Stimulated activated CD4-positive, alpha-beta T cell treated with anti-CD3 and anti-CD28 coated beads, Interleukin-15, amount 100 ng/mL, for 24 hours (primary cell): ENCODE results near the gene TMEM156.
A peak's percentile ranks its signal among the peaks of the same experiment; 100 is the strongest.
"Not testable (repeated sequence)": the region's sequence is repeated elsewhere in the genome, so short reads cannot be mapped to it uniquely, and the experiment has no call there.

Experiments
- DNase-seq: peaks from one replicate; pipeline ENCODE4 v3.0.0-alpha.2; 2020

The TMEM156 gene

GRCh38 chr4:38988353-38988752 lies 43.9 kb downstream of the TMEM156 start:
- not testable (repeated sequence) for DNase-seq

- no peak for DNase-seq
Measured at GRCh38 chr4:38987491-38987890, 44.7 kb downstream of the TMEM156 start.

DNA sequence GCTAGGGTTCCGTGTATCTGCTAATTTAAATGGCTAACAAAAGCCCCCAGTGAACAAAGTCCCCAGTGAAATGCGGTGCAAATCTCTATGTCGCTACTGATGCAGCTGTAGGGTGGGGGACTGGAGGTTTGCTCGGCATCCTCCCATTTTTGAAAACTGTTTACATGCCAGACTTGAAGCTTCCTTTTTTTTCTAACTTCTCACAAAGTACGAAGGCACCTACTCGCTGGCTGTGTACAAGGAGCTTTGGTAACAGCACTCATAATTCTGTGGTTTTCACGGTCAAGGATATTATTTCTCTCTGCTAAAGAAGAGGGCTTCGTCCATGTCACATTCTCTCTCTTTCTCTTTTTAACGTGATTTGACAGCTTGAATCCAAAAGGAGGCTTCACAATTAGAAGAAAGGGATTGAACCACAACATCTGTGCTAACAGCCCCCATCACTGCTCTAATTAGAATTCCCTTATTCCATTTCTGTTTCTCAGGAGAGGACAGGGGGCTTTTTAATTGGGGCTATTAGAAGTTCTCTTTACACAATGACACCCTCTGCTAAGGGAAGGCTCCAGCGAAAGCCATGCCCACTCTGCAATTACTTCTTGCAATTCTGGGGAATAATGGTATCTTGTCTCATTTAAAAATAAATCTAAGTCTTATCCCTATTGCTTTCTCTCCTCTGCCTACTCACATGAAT lies 46.7 kb downstream of the TMEM156 start:
- DNase-seq = no peak

DNA sequence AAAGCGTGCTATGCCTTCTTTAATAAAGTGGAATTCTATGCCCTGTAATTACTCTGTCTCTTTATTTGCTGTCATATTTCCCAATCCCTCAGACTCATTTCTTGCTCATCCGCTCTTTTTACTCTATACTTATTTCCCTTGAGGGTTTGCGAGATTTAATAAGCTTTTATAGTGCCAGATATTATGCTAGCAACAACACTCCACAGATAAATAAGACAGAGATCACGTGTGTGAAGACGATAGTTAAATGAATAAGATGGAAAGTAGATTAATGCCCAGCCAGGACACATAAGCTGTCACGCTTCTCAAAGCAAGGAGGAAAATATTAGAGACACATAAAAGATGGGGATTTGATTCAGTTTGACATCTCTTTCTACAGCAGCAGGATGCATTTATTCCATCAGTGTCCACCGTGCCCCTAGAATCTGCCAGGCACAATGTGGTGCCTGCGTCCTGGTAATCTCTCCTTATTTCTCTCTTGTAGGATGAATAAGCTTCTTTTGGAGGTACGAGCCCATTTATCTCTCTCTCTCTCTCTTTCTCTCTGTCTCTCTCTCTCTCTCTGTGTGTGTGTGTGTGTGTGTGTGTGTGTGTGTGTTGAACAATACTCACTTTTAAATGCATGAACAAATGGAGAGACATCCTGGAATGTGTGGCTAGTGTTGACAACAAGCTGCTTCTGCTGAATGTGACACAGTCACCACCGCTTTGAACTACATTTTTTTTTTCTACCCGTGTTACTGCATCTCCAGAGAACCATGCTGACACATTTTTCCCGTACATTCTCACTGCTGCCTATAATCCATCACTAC lies 48.2 kb downstream of the TMEM156 start:
- DNase-seq = peak; percentile 18

GRCh38 chr4:38983291-38983690 lies 48.9 kb downstream of the TMEM156 start:
- DNase-seq = no peak

DNA sequence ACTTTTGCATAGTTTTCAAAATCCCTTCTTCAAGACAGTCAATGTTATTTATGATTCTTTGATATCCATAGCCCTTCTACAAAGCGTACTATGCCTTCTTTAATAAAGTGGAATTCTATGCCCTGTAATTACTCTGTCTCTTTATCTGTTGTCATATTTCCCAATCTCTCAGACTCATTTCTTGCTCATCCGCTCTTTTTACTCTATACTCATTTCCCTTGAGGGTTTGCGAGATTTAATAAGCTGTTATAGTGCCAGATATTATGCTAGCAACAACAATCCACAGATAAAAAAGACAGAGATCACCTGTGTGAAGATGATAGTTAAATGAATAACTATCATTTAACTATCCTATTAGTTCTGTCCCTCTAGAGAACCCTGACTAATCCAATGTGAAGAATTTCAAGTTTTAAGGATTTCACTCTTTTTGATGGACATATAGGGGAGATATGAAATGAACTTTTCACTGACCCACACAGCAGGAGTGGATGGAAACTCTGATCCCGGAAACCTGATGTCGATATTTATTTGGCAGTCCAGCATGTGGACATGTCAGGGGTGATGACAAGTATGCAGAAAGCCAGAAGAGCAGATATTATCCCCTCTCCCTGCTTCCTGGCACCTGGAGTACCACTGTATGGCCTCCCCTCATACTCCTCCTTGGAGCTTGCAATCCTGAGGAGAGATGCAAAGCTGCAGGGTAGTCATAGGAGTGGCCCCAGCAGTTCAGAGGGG lies 49.7 kb downstream of the TMEM156 start:
- DNase-seq = no peak

DNA sequence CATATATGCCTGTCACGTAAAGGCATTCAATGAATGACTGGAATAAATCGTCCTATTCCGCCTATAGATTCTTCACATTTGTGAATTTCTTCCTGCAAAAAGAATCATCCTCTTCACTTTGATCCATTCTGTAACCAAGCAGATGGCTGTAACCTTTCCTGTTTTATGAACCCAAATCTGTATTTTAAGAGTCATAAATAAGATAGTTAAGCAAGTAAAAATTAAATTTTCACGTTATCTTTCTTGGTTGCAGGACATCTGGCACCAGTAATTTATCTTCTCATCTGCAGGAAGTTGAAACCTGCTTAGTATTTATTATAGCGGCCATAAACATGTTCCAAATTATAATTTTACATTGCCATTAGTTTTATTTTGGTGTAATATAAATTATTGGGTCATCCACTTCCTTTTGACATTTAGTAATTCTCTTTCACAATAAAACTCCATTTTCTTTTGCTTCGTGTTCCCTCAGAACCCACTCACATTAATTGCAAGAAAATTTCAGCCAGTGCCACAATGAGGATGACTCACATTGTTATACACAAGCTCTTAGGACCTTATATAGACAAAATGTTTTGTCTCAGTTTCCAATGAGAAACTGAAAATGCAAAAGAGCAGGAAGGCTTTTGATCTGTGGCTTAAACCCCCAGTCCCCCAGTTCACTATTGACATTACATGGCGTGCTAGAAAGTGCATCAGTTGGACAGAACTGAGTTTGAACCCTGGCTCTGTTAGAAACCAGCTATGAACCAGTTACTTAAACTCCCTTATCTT lies 51.1 kb downstream of the TMEM156 start:
- peak; percentile 24 for DNase-seq

DNA sequence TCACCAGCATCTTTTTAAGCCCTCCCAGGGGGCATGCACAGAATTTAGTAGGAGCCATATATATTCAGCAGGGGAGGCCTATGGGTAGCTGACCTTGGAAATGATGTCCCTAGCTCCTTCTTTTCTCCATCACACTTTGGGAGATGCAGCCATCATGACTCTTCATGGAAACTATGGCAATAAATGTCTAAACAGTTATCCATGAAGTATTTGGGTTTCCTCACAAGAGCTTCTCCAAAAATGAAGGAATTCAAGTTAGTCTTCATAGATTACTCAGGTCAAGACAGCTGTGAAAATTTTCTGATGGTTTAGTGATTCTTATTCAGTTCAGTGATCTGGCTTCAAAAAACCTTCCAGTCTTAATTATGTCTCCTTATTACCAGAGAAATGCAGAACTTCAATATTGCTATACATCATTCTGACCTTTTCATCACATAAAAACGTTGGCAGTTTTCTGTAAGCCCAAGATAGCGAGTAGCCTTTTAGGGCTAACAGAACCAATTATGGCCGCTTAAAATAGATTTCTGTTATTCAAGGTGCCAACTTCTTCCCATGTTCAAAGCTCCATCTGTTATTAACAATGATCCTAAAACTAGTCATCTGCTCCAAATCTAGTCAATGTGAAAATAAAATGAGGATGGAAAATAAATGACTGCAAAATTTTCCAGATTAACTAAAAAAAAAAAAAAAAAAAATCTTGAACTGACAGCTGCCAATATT lies 52.5 kb downstream of the TMEM156 start:
- no peak for DNase-seq

DNA sequence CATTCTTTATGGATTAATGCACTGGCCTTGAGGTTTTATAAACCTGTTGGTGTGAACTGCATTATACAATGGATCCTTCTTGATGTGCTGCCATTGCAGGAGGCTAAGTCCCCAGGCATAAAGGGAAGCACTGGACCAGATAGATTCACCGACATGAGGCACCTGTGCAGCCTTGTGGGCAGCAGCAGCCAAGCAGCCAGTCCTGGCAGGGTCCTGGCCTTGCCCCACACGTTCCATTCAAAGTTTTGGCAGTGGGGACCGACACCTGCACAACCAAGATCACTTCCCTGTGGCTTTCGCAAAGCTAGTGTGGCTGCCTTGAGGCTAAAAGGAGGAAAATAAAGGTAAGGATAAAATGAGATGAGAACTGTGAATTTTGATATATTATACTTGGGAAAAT lies 53.1 kb downstream of the TMEM156 start:
- no peak for DNase-seq

- no peak for DNase-seq
Measured at GRCh38 chr4:38976308-38976707, 55.9 kb downstream of the TMEM156 start.

DNA sequence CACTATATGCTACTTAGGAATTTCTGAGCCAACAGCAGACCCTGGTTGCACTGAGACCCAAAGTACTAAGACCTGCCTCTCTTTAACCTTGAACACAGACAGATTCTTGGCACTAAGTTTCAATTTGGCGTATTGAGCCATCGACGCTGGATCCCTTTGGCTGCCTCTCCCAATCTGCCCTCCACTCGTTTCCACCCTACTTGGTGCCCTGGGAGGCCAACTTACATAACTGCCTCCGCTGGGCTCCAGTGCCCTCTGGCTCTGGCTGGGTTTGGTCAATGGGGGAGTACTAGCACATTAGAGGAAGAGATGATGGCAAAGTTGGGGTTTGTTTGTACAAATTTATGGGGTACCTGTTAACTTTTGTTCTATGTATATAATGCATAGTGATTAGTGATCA lies 63.5 kb downstream of the TMEM156 start:
- DNase-seq = no peak

- DNase-seq = no peak
Measured at GRCh38 chr4:38967260-38968095, 64.7 kb downstream of the TMEM156 start.

- DNase-seq = no peak
Measured at GRCh38 chr4:38965866-38966265, 66.3 kb downstream of the TMEM156 start.

- no peak for DNase-seq
Measured at GRCh38 chr4:38964942-38965775, 67.0 kb downstream of the TMEM156 start.

GRCh38 chr4:38959248-38959647 lies 73.0 kb downstream of the TMEM156 start:
- not testable (repeated sequence) for DNase-seq

DNA sequence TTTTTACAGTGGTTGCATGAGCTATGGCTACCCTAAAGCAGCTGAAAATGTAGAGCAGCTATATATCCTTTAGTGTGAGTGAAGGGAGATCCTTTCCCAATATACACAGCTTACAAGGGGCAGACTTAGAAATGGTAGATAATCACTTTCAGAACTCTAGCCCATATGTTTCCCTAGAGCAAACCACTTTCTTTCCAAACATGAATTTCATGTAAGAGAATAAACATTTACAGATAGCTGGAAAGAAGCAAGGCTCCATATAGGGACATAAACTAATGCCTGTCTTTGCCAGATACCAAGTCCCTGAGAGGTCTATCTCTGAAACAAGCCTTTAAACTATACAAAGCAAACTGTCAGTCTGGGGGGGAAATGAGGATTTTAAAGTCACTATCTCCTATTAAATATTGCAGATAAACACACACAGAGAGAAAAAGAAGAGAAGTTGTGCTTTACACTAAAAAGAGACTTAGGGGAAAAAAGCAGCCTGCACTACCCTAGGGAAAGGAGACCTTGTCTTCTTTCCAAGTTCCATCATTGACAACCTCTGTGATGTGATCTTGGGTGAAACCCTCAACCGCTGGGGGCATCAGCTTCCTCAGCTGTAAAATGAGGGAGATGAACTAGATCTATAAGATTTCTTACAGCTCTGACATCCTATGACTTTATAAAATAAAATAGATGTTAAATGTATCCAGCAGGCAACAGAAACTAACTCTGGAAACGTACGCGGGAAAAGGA lies 73.6 kb downstream of the TMEM156 start:
- no peak for DNase-seq

DNA sequence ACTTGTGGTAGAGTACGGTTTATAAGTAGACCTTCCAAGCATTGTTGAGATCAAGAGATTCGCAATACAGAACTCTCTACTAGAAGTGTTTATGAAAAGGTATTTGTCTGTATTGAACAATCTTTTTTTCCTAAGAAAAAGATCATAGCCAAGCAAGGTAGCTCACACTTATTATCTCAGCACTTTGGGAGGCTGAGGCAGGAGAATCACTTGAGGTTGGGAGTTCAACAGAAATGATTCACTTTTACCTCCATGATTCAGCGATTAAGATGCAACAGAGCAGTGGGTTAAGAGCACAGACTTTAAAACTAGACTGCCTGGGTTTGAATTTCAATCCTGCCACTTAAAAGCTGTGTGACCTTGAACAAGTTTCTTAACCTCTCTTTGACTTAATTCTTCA lies 74.3 kb downstream of the TMEM156 start:
- peak; percentile 37 for DNase-seq

- no peak for DNase-seq
Measured at GRCh38 chr4:38957261-38957815, 74.9 kb downstream of the TMEM156 start.

DNA sequence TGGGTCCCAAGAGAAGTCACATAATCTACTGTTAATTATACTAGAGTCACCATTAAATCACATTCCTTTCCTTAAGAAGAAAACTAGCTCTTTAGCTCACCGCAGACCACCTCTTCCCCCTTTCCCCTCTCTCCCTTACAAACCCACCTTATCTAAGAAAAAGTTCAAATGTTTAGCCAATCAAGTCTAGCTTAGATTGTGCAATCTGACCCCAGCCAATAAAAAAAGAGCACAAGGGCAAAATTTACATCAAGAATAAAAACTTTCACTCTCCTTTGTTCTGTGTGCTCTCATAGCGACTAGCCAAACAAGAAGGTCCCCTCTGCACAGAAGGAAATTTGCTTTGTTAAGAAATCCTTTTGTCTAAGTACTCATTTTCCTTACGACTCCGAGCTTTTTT lies 76.3 kb downstream of the TMEM156 start:
- no peak for DNase-seq
